WTC11 (cell line): Measurements from ENCODE around the gene MTARC1. TPM values are rescaled to one million over a fixed set of nuclear protein-coding genes. Genes with fewer than 3 reads are reported as not detected.

Experiments used
- ATAC-seq: fragments of 200-7000 bp; cut with Tn5 transposase; 2 replicates; pipeline ENCODE4 v1.10.0; 2021; ENCODE audit warnings: mild to moderate bottlenecking, moderate library complexity
- CTCF ChIA-PET: fragments of 300-600 bp; sonication (Branson Sonifier 250); formaldehyde crosslinking; loops from one replicate; lab custom pipeline; 2021; ENCODE audit warnings: antibody characterized with exemption; lab: Charles Lee
- POLR2A ChIA-PET: fragments of 350-600 bp; sonication (Branson Sonifier 250); formaldehyde crosslinking; loops from one replicate; lab custom pipeline; 2021; ENCODE audit warnings: antibody characterized with exemption; lab: Charles Lee
- DNase-seq: peaks from one replicate; pipeline ENCODE4 v3.0.0; 2021; ENCODE audit warnings: low spot score
- H3K27ac Mint-ChIP-seq: 2 replicates; pipeline ENCODE4 v1.8.0; 2021; ENCODE audit warnings: mixed read lengths
- H3K27me3 Mint-ChIP-seq: 2 replicates; pipeline ENCODE4 v1.8.0; 2021; ENCODE audit warnings: low read depth, mild to moderate bottlenecking, moderate library complexity, mixed read lengths
- H3K36me3 Mint-ChIP-seq: 2 replicates; pipeline ENCODE4 v1.8.0; 2021; ENCODE audit warnings: mixed read lengths
- H3K4me1 Mint-ChIP-seq: 2 replicates; pipeline ENCODE4 v1.8.0; 2022; ENCODE audit warnings: mixed read lengths
- H3K4me3 Mint-ChIP-seq: 2 replicates; pipeline ENCODE4 v1.8.0; 2021; ENCODE audit warnings: mild to moderate bottlenecking, moderate library complexity, mixed read lengths
- H3K9me3 Mint-ChIP-seq: 2 replicates; pipeline ENCODE4 v1.8.0; 2021; ENCODE audit warnings: mixed read lengths
- AFF4 ChIP-seq: sonication (generic); formaldehyde crosslinking; IDR thresholded peaks from 2 replicates; pipeline ENCODE4 v1.8.1; 2023; ENCODE audit warnings: mild to moderate bottlenecking, missing genetic modification reagents, borderline replicate concordance
- EMX1 ChIP-seq: fragments of 250-450 bp; sonication (Bioruptor Pico); IDR thresholded peaks from 2 replicates; pipeline ENCODE4 v1.8.0; 2021; ENCODE audit warnings: mild to moderate bottlenecking
- ESRRA ChIP-seq: sonication (generic); formaldehyde crosslinking; IDR thresholded peaks from 2 replicates; pipeline ENCODE4 v1.8.1; 2022; ENCODE audit warnings: mild to moderate bottlenecking, missing genetic modification reagents, borderline replicate concordance
- GABPB1 ChIP-seq: sonication (generic); formaldehyde crosslinking; IDR thresholded peaks from 2 replicates; pipeline ENCODE4 v1.8.1; 2023; ENCODE audit warnings: mild to moderate bottlenecking, missing genetic modification reagents
- JAZF1 ChIP-seq: fragments of 250-450 bp; sonication (Bioruptor Pico); IDR thresholded peaks from 2 replicates; pipeline ENCODE4 v1.9.0; 2021; ENCODE audit warnings: moderate library complexity, mild to moderate bottlenecking, inconsistent platforms
- JUN ChIP-seq: sonication (generic); formaldehyde crosslinking; IDR thresholded peaks from 2 replicates; pipeline ENCODE4 v1.8.0; 2023; ENCODE audit warnings: mild to moderate bottlenecking, missing genetic modification reagents
- KAT7 ChIP-seq: sonication (generic); formaldehyde crosslinking; IDR thresholded peaks from 2 replicates; pipeline ENCODE4 v1.8.1; 2023; ENCODE audit warnings: missing genetic modification reagents, mild to moderate bottlenecking, borderline replicate concordance
- MYBL2 ChIP-seq: sonication (generic); formaldehyde crosslinking; IDR thresholded peaks from 2 replicates; pipeline ENCODE4 v1.8.1; 2023; ENCODE audit warnings: mild to moderate bottlenecking, moderate library complexity, missing genetic modification reagents
- NFATC4 ChIP-seq: fragments of 250-450 bp; sonication (Bioruptor Pico); IDR thresholded peaks from 2 replicates; pipeline ENCODE4 v1.9.0; 2021; ENCODE audit warnings: mild to moderate bottlenecking
- SMAD3 ChIP-seq: sonication (generic); formaldehyde crosslinking; IDR thresholded peaks from 2 replicates; pipeline ENCODE4 v1.8.0; 2022; ENCODE audit warnings: missing genetic modification reagents, mild to moderate bottlenecking, borderline replicate concordance
- SMAD4 ChIP-seq: sonication (generic); formaldehyde crosslinking; IDR thresholded peaks from 2 replicates; pipeline ENCODE4 v1.8.0; 2022; ENCODE audit warnings: mild to moderate bottlenecking, missing genetic modification reagents
- TEAD4 ChIP-seq: sonication (generic); formaldehyde crosslinking; IDR thresholded peaks from 2 replicates; pipeline ENCODE4 v1.8.0; 2022; ENCODE audit warnings: mild to moderate bottlenecking, missing genetic modification reagents
- ZNF219 ChIP-seq: sonication (generic); formaldehyde crosslinking; IDR thresholded peaks from 2 replicates; pipeline ENCODE4 v1.8.0; 2023; ENCODE audit warnings: missing genetic modification reagents, mild to moderate bottlenecking, borderline replicate concordance
- ZNF232 ChIP-seq: sonication (generic); formaldehyde crosslinking; IDR thresholded peaks from 2 replicates; pipeline ENCODE4 v1.8.0; 2022; ENCODE audit warnings: mild to moderate bottlenecking, missing genetic modification reagents
- ZNF281 ChIP-seq: sonication (generic); formaldehyde crosslinking; IDR thresholded peaks from 2 replicates; pipeline ENCODE4 v1.8.0; 2023; ENCODE audit warnings: mild to moderate bottlenecking, missing genetic modification reagents
- ZNF396 ChIP-seq: fragments of 250-450 bp; sonication (Bioruptor Pico); IDR thresholded peaks from 2 replicates; pipeline ENCODE4 v1.8.0; 2021; ENCODE audit warnings: mild to moderate bottlenecking, moderate library complexity, borderline replicate concordance
- ZNF423 ChIP-seq: fragments of 250-450 bp; sonication (Bioruptor Pico); IDR thresholded peaks from 2 replicates; pipeline ENCODE4 v2.1.2; 2022; ENCODE audit warnings: mild to moderate bottlenecking, moderate library complexity
- total RNA-seq: library from RNA; stranded (reverse); gene quantifications from 3 replicates; pipeline ENCODE4 v1.2.3, GENCODE V29; 2021
- TF ChIP-seq, protein P1 (sequence below): fragments of 200-600 bp; IDR thresholded peaks from 2 replicates; pipeline ENCODE4 v1.8.0; 2022; ENCODE audit warnings: antibody characterized with exemption
- TF ChIP-seq, protein P2 (sequence below): sonication (generic); formaldehyde crosslinking; IDR thresholded peaks from 2 replicates; pipeline ENCODE4 v1.8.0; 2022; ENCODE audit warnings: mild to moderate bottlenecking, missing genetic modification reagents
- TF ChIP-seq, protein P3 (sequence below): fragments of 250-450 bp; sonication (Bioruptor Pico); IDR thresholded peaks from 2 replicates; pipeline ENCODE4 v1.9.0; 2021; ENCODE audit warnings: moderate library complexity, mild to moderate bottlenecking, inconsistent platforms, borderline replicate concordance
- TF ChIP-seq, protein P4 (sequence below): fragments of 250-450 bp; sonication (Bioruptor Pico); IDR thresholded peaks from 2 replicates; pipeline ENCODE4 v2.1.2; 2022; ENCODE audit warnings: mild to moderate bottlenecking, moderate library complexity

MTARC1 gene
- total RNA-seq, 1 experiment from 2014 or later: 25.8 TPM

GRCh38 chr1:220786337-220787068, at the start of gene MTARC1 (continued):
- TF ChIP-seq, protein P1, sequence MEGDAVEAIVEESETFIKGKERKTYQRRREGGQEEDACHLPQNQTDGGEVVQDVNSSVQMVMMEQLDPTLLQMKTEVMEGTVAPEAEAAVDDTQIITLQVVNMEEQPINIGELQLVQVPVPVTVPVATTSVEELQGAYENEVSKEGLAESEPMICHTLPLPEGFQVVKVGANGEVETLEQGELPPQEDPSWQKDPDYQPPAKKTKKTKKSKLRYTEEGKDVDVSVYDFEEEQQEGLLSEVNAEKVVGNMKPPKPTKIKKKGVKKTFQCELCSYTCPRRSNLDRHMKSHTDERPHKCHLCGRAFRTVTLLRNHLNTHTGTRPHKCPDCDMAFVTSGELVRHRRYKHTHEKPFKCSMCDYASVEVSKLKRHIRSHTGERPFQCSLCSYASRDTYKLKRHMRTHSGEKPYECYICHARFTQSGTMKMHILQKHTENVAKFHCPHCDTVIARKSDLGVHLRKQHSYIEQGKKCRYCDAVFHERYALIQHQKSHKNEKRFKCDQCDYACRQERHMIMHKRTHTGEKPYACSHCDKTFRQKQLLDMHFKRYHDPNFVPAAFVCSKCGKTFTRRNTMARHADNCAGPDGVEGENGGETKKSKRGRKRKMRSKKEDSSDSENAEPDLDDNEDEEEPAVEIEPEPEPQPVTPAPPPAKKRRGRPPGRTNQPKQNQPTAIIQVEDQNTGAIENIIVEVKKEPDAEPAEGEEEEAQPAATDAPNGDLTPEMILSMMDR: no peak
- TF ChIP-seq ZNF281 (CRISPR knock-in tag): 0 out of 2 replicates have a peak, but pooled peaks have one; percentile 12
- TF ChIP-seq, protein P2, sequence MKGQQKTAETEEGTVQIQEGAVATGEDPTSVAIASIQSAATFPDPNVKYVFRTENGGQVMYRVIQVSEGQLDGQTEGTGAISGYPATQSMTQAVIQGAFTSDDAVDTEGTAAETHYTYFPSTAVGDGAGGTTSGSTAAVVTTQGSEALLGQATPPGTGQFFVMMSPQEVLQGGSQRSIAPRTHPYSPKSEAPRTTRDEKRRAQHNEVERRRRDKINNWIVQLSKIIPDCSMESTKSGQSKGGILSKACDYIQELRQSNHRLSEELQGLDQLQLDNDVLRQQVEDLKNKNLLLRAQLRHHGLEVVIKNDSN (CRISPR knock-in tag): no peak
- TF ChIP-seq EMX1: peak; percentile 76; the same call in 1 of the 2 replicates
- no peak for TF ChIP-seq SMAD3 (CRISPR knock-in tag)
- no peak for TF ChIP-seq ZNF232 (CRISPR knock-in tag)
- peak; percentile 29; the same call in 1 of the 2 replicates for TF ChIP-seq ESRRA (CRISPR knock-in tag)
- no peak for TF ChIP-seq ZNF219 (CRISPR knock-in tag)
- no peak for TF ChIP-seq ZNF396 (CRISPR knock-in tag)
- no peak; the same call in 1 of the 2 replicates for TF ChIP-seq AFF4 (CRISPR knock-in tag)
- TF ChIP-seq MYBL2 (CRISPR knock-in tag): no peak
- TF ChIP-seq, protein P3, sequence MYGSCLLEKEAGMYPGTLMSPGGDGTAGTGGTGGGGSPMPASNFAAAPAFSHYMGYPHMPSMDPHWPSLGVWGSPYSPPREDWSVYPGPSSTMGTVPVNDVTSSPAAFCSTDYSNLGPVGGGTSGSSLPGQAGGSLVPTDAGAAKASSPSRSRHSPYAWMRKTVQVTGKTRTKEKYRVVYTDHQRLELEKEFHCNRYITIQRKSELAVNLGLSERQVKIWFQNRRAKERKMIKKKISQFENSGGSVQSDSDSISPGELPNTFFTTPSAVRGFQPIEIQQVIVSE (CRISPR knock-in tag): no peak
- no peak for TF ChIP-seq TEAD4

GRCh38 chr1:220741349-220741748, 45.4 kb upstream of the MTARC1 start:
- Mint-ChIP-seq H3K4me1 (peaks cover 5% of the 10 kb centered on the region), H3K36me3 (no peaks in the 10 kb centered on the region), H3K27me3 (peaks cover 12% of the 10 kb centered on the region), H3K4me3 (no peak overlapping the region), H3K27ac (no peak overlapping the region), H3K9me3 (0 out of 2 replicates have a peak, but pooled peaks cover 6% of the 10 kb centered on the region)
- DNase-seq (no peak), ATAC-seq (no peak)
- CTCF ChIA-PET: interaction anchor here (2.1 kb wide), 1 partner anchor 8 kb away, joined by 9 read pairs; no protein-coding TSS in a partner anchor
- no peak for TF ChIP-seq GABPB1 (CRISPR knock-in tag)
- TF ChIP-seq NFATC4 (CRISPR knock-in tag): no peak
- TF ChIP-seq SMAD4: no peak
- no peak for TF ChIP-seq EMX1
- TF ChIP-seq, protein P4, sequence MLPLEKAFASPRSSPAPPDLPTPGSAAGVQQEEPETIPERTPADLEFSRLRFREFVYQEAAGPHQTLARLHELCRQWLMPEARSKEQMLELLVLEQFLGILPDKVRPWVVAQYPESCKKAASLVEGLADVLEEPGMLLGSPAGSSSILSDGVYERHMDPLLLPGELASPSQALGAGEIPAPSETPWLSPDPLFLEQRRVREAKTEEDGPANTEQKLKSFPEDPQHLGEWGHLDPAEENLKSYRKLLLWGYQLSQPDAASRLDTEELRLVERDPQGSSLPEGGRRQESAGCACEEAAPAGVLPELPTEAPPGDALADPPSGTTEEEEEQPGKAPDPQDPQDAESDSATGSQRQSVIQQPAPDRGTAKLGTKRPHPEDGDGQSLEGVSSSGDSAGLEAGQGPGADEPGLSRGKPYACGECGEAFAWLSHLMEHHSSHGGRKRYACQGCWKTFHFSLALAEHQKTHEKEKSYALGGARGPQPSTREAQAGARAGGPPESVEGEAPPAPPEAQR (CRISPR knock-in tag): no peak
- TF ChIP-seq JAZF1 (CRISPR knock-in tag): no peak
- no peak for TF ChIP-seq KAT7
- TF ChIP-seq ZNF423: no peak
- no peak for TF ChIP-seq AFF4 (CRISPR knock-in tag)
- TF ChIP-seq JUN: no peak
- POLR2A ChIA-PET: no interaction called here
